Cortex of kidney (tissue), 1 donor: Measurements from ENCODE around the gene CEACAM20.
"Not testable (repeated sequence)": the region's sequence is repeated elsewhere in the genome, so short reads cannot be mapped to it uniquely, and the experiment has no call there.

Experiments used
- DNase-seq: peaks from one replicate; lab custom pipeline; 2025; lab: John Stamatoyannopoulos, UW

Gene CEACAM20

DNA sequence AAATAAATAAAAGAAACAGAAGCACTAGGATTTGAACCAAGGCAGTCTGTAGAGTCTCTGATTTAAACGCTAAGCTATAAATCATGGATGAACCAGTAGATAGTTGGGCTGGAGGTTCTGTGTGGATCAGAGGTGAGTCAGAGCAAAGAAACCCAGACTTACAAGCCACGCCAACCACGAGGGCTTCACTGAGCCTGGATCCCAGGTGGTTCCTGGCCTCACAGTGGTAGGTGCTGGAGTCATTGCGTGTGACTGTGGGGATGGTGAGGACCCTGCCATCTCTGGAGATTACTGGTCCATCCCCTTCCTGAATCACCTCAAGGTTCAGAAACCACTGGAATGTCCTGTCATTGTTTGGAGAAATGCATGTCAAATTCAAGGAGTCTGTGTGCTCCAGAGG is 19.3 kb upstream of the CEACAM20 start:
- DNase-seq: no peak

DNA sequence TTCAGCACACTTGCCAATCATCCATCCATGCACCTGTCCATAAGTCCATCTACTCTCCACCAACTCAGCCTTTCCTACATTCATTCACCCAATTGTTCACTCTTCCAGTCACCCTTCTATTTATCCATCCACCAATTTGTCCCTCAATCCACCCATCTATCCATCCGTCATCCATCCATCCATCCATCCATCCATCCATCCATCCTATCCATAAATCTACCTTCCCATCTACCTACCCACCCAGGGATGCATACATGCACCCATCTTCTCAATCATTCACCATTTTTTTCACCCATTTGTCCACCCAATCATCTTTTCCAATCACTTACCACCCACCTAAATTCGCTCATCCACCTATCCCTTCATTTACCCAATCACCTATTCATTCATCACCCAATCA is 14.6 kb upstream of the CEACAM20 start:
- DNase-seq: no peak

DNA sequence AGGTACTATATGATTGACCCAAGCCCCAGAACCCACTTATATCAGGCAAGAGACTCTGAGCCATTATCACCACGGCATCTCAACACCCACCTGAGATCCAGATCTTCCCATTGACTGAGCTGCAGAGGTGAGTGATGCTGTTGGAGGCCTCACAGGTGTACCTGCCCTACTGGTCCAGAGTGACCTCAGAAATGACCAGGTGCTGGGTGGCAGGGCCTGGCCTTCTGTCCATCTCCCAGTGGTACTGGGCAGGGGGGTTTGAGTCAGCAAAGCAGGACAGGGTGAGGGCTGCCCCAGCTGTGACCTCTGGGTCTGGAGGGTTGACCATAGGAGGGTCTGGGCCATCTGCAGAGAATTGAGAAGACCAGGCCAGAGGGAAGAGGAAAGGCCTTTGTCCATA is 13.2 kb upstream of the CEACAM20 start:
- DNase-seq: no peak

DNA sequence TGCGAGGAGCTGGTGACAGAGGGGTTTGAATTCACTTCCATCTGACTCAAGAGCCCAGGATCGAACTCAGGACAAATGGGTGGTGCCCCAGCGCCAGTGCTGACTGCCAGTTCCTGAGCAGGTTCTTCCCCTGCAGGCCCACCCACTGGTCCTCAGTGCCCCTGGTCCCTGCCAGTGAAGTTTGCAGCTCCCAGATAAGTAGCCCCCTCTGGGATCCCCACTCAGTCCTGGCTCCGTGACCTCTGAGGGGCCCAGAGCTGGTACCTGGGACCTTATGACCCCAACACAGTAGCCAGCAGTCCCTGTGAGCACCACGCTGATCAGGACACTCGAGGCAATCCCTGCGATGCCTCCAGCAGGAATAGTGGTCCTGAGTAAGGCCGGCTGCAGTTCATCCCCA is 11.3 kb upstream of the CEACAM20 start:
- DNase-seq: no peak

DNA sequence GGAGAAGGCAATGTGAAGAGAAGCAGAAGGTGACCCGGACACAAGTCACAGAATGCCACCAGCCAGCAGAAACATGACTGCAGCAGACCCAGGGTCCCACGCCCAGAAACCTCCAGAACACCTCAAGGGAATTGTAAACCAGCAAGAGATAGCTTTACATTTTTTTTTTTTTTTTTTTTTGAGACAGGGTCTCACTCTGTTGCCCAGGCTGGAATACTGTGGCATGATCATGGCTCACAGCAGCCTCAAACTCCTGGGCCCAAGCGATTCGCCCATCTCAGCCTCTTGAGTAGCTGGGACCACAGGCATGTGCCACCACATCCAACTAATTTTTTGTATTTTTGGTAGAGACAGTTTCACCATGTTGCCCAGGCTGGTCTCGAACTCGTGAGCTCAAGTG is 10.5 kb upstream of the CEACAM20 start:
- DNase-seq: no peak

DNA sequence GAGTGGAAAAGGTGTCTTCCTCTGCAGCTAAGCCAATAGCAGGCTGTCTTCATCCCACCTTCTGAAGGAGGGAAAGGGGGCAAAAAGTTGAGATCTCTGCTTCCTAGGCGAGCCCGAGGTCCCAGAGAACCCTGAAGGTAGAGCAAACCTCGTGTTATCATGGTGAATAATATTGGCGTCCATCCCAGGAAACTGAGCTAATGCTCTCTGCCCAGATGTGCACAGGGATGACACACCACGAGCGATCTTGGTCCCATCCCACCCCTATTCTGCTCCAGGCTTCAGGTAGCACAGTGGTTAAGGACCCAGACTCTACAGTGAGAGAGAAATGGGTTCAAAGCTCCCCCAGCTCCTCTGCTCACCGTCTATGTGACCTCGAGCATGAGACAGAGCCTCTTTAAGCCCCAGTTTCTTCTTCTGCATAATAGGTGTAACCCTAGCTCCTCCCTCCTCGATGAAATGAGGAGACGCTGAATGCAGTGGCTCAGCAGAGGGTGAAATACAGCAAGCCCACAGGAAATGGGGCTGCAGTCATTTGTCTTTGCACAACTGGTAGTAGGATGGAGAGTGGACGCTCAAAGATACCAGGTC is 9.9 kb upstream of the CEACAM20 start:
- no peak for DNase-seq

DNA sequence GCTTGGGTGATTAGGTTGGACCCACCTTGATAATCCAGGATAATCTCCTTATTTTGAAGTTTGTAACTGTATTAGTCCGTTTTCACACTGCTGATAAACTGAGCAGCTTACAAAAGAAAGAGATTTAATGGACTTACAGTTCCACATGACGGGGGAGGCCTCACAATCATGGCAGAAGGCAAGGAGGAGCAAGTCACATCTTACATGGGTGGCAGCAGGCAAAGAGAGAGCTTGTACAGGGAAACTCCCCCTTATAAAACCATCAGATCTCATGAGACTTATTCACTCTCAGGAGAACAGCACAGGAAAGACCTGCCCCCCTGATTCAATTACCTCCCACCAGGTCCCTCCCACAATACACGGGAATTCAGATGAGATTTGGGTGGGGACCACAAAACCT is 5.9 kb upstream of the CEACAM20 start:
- not testable (repeated sequence) for DNase-seq

DNA sequence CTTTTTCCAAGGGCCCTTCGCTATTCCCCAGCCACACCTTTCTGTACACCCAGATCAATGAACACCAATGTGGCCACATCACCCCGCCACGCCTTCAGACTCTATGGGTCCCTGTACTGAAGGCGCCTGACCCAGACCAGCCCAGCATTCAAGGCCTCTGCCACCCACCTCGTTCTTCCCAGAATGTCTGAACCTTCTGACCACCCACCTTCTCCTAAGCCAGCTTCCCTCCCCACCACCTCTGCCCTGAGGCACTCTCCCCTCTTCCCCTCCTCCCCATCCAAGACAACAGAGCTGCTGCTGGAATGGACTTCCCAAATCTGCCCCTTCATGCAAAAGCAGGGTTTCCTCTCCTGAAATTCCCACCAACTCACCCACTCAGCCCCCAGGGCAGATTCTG is 3.3 kb upstream of the CEACAM20 start:
- DNase-seq: no peak

DNA sequence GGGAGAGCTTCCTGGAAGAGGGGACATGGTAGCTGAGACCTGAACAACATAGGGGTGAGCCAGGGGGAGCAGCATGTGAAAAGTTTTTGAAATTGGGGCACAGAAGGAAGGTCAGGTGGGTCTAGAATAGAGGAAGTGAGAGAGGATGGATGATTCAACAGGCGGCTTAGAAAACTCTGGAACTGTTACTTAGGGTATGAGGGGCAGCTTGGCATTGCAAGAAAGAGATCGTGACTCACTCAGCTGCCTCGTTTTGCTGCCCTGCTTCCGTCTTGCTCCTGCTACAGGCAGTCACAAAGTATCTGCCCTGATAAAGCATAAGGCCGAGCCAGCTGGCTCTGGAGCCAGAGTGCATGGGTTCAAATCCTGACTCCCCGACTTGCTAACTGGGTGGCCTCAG is 1.3 kb upstream of the CEACAM20 start:
- no peak for DNase-seq

DNA sequence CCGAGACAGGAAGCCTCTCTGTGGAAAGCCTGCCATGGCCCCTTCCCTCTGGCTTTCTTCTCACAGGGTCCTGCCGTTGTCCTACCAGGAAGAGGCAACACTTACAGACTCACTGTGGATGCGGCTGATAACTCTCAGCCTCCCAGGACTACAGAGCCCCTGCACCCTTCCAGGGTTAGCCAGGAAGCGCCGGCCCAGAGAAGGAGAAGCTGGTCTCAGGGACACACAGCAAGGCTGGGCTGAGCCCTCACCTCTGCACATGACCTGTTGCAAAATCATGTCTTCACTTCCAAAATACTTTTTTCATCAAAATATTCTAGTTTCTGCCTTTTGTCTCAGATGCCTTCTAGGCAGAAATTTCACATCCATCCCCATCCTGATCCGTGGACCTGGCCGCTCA is 1.9 kb downstream of the CEACAM20 start:
- no peak for DNase-seq

DNA sequence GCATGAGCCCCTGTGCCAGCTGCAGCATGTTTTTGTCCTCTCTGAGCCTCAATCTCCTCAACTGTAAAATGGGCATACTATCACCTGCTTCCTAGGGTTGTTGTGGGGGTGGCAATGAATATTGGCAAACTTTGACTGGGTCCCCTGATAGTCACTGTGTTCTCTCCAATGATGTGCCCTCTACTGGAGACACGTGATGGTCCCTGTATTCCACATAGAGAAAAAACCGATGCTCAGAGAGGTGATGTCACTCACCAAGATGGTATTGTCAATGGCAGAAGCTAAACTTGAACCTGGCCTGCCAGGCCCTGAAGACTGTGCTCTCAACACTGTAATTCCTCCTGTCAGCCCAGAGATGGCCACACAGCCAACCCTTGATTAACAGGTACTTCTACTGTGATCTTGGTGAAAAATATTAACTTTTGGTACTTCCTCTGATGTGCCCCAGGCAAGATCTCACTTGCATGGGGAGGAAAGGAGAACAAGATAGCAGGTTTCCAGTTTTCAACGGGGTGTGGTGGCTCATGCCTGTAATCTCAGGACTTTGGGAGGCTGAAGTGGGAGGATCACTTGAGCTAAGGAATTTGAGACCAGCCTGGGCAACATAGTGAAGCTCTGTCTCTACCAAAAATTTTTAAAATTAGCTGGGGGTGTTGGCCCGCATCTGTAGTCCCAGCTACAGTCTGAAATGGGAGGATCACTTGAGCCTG is 3.6 kb downstream of the CEACAM20 start:
- DNase-seq: no peak

DNA sequence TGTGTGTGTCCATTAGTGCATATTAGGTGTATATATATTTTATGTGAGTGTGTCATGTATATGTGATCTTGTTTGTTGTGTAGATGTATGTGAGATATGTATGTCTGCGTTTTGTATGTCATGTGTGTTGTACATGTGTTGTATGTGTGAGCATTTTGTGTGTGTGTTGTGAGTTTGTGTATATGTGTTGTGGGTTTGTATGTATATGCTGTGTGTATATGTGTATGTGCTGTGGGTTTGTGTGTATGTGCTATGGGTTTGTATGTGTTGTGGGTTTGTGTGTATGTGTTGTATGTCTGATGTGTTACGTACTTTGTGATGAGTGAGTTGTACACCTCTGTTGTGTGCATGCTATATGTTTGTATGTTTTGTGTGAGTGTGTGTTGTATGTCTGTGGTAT is 8.1 kb downstream of the CEACAM20 start:
- no peak for DNase-seq

DNA sequence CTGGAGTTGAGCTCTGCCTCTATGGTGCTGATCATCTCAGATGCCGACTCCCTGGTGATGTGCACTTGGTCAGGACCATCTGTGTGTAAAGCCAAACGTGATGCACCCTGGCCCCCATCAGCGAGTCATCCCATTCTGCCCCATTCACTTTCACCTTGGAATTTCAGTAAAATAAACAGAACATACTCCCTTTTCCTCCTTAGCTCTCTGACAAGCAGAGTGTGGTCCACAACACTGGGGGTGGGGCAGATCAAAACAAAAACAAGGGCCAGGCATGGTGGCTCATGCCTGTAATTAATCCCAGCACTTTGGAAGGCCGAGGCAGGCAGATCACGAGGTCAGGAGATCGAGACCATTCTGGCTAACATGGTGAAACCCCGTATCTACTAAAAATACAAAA is 12.3 kb downstream of the CEACAM20 start:
- DNase-seq: no peak

DNA sequence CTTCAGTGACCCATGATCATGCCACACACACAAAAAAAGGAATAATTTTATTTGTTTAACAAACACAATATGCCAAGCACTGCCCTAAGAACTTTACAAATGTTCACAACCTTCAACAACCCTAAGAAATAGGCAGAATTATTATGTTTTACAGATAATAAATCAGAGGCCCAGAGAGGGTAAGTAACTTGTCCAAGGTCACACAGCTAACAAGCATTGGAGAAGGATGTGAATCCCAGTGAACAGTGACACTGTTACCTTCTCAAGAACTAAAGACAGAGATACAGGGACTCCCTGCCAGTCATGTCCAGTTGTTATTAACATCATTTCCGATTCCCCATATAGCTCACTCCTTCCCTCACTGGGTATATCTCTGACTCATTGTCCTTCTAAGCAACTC is 13.6 kb downstream of the CEACAM20 start:
- no peak for DNase-seq

DNA sequence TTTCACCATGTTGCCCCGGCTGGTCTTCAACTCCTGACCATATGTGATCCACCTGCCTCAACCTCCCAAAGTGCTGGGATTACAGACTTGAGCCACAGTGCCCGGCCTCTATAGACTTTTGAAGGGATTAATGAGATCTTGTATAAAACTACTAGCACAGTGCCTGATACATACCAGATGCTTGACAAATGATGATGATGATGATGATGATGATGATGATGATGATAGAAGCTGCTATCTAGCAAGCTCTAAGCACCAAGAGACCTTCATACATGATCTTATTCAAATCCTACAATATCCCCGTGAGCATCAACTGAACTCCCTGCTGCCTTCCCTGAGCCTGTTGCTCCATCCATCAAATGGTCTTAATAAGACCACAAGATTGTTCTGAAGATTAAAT is 14.4 kb downstream of the CEACAM20 start:
- DNase-seq: no peak

DNA sequence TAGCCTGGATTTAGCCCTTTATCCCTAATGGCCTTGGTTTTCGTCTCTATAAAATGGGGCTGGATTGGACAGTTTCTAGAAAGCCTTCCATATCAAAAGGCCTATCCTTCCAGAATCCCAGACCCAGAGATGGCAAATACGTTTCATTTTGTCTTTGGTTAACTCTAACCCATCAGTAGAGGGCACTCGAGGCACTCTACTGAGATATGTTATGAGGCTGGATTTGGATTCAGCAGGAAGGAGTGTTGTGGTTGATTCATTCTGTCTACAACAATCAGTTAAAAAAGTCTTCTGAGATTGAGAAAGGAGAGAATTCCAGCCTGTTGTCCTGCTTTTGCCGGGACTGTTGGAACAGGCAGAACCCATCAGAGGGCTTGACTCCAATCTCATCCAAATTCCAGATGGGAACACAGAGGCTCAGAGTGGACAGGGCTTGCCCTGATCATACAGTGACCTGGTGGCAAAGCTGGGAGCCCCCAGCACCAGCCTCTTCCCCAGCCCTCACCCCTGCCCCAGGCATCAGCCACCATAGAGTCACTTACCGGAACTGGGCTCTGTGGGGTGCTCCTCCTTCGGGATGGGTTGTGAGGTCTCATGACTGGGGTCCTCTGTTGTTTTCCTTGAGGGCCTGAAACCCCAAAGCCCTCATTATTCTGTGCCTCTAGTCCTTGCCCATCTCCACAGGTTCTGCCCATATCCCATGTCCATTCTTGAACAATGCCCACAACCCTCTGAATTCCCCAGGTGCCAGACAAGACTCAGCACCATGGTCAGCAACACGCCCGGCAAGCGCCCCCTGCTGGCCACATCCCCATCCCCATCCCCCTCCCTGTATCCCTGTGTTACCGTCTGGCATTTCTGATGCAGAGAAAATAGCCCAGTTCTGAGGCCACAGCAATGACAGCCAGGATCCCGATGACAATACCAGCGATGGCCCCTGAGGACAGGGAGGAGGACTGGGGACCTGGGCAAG is 16.9 kb downstream of the CEACAM20 start:
- DNase-seq: no peak

DNA sequence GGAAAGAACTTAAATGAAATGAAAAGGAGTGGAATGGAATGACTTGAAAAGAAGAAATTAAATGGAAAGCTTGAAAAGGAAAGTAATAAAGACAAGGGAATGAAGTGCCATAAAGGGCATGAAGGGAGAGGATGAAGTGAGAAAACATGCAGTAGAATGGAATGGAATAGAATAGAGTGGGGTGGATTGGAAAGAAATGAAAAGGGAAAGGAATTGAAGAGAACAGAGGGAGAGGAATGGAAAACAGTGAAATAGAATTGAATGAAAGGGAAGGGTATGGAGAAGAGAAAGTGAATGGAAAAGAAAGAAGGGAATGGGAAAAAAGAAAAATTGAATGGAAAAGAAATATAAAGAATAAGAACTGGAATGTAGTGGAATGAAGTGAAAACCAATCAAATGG is 20.0 kb downstream of the CEACAM20 start:
- DNase-seq: no peak

DNA sequence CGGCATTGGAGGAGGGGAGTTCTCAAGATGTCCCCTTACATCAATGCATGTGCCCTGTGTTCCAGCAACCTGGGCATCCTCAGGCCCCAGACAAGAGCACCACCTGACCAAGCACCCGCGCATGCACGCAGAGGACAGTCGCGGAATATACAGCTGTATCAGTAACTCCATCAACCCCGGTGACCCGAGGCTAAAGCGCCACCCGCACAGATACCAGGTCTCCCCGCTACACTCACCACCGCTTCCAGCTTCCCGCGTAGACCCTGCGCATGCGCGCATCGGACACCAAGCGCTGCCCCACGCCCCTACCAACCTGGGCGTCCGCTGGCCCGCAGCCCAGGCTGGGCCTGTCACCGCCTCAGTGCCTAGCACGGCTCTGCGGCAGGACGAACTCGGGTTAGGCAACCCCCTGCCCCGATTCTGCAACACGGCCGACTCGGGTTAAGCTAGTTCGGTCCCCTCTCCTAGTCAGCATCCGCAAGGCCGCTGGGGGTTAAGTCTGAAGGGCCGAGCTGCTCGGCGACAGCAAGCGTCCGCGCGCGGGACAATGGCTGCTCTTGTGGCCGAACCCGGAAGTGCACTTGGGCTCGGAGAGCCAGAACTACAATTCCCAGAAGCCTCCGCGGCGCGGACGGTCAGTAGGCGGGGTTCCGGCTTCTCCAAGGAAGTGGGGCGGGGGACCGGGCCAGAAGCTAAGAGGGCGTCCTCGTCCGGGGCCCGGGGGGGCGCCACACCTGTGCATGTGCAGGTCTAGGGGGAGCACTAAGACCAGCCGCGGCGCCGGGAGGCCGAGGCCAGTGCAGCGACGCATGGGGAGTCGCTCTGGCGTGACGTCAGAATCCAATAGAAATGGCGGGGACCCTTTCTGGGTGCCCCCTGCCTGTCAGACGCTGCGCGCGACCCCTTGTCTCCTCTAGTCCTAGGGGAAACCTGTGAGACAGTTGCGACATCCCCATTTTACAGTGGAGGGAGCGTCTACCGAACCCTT is 29.2 kb downstream of the CEACAM20 start, which contains the start of gene ZNF180:
Gene ZNF180 (minus strand): TSS at position 561 of the 988 bp plus-strand sequence. CDS start 3,188 bp downstream, outside the sequence.
- DNase-seq: peak; percentile 79

DNA sequence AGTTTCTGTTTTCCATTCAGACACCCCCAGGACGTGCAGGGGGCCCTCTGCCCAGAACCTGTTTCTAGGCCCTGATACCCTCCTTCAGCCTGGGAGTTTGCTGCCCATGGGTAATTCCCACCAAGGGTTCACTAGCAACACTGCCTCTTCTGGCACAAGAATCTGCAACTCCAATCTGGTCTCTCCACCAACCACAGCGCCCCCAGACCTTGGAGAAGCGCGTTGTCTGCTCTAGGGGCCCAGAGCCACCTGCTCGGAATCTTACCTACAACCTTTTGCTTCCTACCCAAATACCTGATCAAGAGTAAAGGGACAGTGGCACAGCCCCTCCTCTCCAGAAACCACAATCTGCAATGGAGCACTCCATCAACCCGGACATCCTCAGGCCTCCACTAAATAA is 29.9 kb downstream of the CEACAM20 start:
- no peak for DNase-seq

DNA sequence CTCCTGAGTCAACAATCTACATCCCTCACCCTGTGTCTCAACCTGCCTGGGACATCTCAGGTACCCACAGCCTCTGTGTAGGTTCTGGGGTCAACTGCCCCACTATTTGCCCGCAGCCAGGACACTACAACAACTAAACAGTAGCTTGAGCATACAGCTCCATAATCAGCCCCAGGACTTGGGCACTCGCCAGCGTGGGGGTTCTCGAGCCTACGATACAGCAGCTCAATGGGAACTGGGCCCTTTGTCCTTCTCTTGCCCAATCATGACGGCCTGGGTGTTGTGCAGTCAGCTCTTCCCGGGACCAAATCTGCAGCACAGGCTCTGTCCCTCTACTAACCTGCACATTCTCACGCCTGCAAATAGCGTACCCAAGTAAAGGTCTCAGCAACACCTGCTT is 30.5 kb downstream of the CEACAM20 start:
- no peak for DNase-seq

DNA sequence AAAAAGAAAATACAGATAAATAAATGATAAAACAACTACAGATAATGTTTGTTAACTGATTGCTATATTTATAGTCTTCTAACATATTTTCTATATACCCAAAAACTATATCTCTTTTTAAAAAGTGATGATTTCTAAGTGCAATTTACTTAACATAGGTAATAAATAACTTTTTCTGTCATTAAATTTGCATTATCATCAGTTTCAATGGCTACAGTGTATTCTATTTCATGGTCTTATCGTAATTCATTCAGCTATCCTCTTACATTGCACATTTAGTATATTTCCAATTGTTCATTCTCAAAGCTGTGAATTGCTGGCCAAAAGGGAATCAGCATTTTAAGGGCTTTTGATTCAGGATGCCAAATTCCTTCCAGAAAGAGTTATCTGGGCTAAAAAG is 32.8 kb downstream of the CEACAM20 start:
- DNase-seq: no peak
